ENCODE measurements around the gene ARHGAP32.

Gene ARHGAP32

GRCh38 chr11:128943428-128943976, 248.6 kb downstream of the ARHGAP32 start:
- no peak for TF ChIP-seq CTCF (IDR thresholded peaks at IDR 0.05; ENCODE audit: low read depth, low read length, missing control alignments)
- DNase-seq (ENCODE audit: extremely low read depth, low read depth): no peak
- no peak overlapping the region for H3K4me3 ChIP-seq (replicated peaks; ENCODE audit: low read depth, low read length)

- H3K4me3 ChIP-seq (replicated peaks; ENCODE audit: low read depth, low read length): no peak within 1 kb of the TSS
- DNase-seq (ENCODE audit: extremely low read depth, low read depth): no peak
- TF ChIP-seq CTCF (IDR thresholded peaks at IDR 0.05; ENCODE audit: low read depth, low read length, missing control alignments): no peak
These were observed 249.2 kb downstream of the ARHGAP32 start, which contains the start of gene TP53AIP1 for GRCh38 chr11:128942817-128943427. Gene TP53AIP1 (minus strand): TSS chr11:128942871. CDS start chr11:128937818, 5,053 bp downstream.

- no peak overlapping the region for H3K4me3 ChIP-seq (replicated peaks; ENCODE audit: low read depth, low read length)
- DNase-seq (ENCODE audit: extremely low read depth, low read depth): no peak
- no peak for TF ChIP-seq CTCF (IDR thresholded peaks at IDR 0.05; ENCODE audit: low read depth, low read length, missing control alignments)
These were observed 249.9 kb downstream of the ARHGAP32 start for GRCh38 chr11:128942272-128942612.

GRCh38 chr11:128941573-128942271, 250.4 kb downstream of the ARHGAP32 start:
- TF ChIP-seq CTCF (IDR thresholded peaks at IDR 0.05; ENCODE audit: low read depth, low read length, missing control alignments): no peak
- H3K4me3 ChIP-seq (replicated peaks; ENCODE audit: low read depth, low read length): no peak overlapping the region
- DNase-seq (ENCODE audit: extremely low read depth, low read depth): no peak

- no peak overlapping the region for H3K4me3 ChIP-seq (replicated peaks; ENCODE audit: low read depth, low read length)
- no peak for TF ChIP-seq CTCF (IDR thresholded peaks at IDR 0.05; ENCODE audit: low read depth, low read length, missing control alignments)
- no peak for DNase-seq (ENCODE audit: extremely low read depth, low read depth)
These were observed 251.0 kb downstream of the ARHGAP32 start for GRCh38 chr11:128941110-128941509.

- TF ChIP-seq CTCF (IDR thresholded peaks at IDR 0.05; ENCODE audit: low read depth, low read length, missing control alignments): no peak
- no peak for DNase-seq (ENCODE audit: extremely low read depth, low read depth)
- no peak overlapping the region for H3K4me3 ChIP-seq (replicated peaks; ENCODE audit: low read depth, low read length)
These were observed 251.5 kb downstream of the ARHGAP32 start for GRCh38 chr11:128940603-128941002.
